Measurements from ENCODE around the gene CD109. TPM values are rescaled to one million over a fixed set of nuclear protein-coding genes. Genes with fewer than 3 reads are reported as not detected.
"Not testable (repeated sequence)": the region's sequence is repeated elsewhere in the genome, so short reads cannot be mapped to it uniquely, and the experiment has no call there.

CD109 gene
- polyA plus RNA-seq (ENCODE audit: insufficient read length) = 12.3 TPM

DNA sequence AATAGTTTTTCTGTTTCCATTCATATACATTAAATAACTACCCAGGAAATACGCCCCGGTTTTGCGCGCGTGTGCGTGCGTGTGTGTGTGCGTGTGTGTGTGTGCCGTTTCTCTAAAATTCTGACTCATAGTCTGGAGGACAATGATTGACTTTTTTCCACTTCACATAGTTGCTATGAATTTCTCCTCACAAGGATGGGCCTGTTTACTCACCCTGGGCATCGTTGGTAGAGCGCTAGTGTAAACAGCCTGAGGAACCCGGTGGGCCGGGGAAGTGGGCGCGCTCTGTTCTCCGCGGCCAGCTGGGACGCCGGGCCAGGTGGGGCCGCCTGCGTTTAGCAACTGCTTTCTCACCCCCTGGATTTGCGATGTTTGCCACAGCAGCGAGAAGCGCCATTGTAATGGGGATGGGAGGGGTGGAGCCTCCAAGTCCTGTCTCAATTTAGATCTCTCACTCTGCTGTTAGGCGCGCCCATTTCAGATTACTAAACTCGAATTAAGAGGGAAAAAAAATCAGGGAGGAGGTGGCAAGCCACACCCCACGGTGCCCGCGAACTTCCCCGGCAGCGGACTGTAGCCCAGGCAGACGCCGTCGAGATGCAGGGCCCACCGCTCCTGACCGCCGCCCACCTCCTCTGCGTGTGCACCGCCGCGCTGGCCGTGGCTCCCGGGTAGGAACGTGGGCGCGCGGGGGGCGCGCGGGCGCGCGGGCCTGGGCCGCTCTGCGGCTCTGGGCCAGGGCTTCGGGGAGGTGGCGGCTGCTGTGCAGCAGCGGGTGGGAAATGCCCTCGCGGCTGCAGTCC lies at the start of gene CD109:
Gene CD109 (plus strand): TSS at position 585 of the 803 bp plus-strand sequence. CDS start 13 bp downstream, at position 598.
- peak; percentile 85 for DNase-seq

DNA sequence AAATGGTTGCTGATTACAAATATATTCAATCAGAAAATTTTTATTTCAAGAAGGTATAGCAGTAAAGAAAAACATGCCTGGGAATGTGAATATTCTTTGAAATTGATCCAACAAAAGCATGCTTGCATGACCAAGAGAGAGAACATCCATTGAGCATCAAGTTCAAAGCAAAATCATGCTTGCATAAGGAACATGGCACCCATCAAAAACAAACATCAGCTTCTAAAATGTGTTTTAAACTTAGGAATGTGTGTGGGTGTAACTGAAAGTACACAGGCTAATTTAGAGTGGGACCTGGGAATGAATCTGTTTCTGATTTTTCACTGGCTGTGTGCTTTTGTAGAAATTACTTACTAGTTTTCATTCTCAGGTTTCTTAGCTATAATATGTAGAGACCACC lies 47.8 kb upstream of the CD109 start:
- no peak for DNase-seq

DNA sequence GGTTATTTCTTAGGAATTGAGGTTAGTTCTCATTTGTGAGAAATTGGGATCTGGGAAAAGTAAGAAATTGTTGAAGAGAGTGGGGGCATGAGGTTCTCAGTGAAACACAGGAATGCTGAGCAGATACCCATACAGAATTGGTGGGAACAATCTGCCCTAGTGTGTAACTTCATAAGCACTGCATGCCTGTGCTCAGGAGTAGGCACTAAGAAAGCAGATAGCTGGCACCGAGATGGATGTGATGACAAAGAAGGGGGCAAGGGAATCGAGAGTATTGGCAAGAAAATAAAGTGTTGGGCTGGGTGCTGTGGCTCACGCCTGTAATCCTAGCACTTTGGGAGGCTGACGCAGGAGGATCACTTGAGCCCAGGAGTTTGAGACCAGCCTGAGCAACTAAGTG lies 46.2 kb upstream of the CD109 start:
- DNase-seq = no peak

DNA sequence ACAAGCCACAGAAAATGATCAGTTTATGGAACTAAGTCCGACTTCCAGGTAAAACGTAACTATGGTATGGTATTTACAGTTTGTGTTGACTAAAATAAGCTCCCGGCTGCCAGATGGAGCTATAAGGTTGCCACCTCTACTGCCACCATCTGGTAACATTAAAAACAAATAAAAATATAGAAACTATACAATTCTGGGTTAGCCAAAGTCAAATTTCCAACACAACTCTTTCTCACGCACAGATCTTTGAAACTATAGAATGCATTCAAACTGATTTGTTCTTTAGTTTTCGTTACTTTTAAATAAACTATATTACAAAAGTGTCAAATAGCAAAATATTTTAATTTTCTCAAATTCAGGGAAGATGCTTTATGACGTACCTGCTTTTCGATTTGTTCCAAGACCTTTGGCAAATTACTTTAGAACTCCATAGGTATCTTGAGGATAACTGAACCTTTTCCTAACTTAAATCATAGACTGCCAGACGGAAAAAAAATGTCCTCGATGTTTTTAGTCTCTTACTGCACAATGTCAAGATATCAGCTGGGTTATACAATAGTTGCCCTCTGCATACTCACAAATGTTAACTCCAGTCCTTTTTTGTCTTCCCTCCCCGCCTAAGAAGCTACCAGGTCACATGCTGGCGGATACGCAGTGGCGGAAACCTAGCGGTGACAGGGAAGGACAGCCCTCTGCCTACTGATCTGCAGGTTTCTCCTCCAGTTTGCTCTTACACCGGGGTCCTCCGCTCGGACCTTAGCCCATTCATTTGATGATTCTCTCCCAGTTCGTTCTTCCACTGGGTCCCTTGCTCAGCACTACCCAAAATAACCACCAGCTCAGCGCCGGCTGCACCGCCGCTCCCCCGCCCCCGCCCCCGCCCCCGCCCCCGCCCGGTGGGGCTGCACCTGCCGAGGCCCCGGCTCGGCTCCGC lies 43.1 kb upstream of the CD109 start:
- peak; percentile 59 for DNase-seq

DNA sequence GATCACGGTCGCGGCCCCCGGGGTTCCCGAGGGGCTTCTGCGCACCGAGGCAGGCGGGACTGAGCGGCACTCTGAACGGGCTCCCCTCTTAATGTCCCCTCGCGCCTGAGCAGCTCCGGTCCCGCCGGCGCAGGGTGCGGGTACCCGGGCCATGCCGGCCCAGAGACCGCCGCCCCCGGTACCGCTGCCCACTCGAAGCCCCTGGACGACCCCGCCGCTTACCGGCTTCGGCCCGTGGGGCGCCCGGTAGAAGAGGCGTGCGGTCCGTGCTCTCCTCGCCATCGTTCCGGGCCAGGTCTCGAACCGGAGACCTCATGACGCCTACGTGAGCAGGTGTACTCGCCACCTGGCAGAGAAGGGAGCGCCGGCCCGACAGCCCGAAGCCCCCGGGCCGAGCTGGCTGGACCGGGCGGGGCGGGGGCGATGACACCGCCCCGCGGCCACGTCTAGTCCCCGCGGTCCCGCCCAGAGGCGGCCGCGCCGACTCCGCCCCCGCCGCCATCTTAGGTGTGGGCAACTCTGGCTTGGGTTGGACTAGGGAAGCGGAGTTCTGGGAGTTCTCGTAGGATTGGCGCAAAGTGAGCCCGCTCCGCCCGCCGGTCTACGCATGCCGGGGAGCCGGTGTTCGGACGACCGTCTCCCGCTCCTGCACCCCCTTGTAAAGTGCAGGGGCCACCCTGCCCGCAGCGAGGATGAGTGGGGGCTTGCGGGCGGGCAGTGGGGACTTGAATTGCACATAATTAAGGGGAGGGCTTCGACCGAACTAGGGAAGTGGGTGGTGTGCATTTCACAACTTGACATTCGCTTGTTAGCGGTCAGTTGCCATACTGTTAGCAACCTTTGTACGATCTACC lies 42.2 kb upstream of the CD109 start, which contains the start of gene SLC17A5:
Gene SLC17A5 (minus strand): TSS at position 422 of the 854 bp plus-strand sequence. CDS start 106 bp downstream, at position 316.
- peak; percentile 95 for DNase-seq

DNA sequence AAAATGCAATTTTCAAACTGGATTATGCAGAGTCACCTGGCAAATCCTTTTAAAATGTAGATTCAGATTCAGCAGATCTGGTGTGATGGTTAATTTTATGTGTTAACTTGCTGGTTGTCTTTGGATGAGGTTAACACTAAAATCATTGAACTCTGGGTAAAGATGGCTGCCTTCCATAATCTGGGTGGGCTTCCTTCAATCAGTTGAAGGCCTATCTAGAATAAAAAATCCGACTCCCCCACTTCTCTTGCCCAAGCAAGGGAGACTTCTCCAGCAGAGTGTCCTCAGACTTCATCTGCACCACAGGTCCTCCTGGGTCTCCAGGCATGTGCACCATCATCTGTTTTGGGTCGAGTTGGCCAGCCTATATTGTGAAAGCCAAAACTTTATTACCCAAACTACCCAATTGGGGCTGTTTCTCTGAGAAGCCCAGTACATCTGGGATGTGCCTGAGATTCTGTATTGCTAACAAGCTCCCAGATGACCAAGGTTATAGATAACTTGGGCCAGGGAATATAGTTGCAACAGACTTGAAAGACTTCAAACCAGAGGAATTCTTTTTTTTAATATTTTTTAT lies 40.6 kb upstream of the CD109 start:
- DNase-seq = no peak

DNA sequence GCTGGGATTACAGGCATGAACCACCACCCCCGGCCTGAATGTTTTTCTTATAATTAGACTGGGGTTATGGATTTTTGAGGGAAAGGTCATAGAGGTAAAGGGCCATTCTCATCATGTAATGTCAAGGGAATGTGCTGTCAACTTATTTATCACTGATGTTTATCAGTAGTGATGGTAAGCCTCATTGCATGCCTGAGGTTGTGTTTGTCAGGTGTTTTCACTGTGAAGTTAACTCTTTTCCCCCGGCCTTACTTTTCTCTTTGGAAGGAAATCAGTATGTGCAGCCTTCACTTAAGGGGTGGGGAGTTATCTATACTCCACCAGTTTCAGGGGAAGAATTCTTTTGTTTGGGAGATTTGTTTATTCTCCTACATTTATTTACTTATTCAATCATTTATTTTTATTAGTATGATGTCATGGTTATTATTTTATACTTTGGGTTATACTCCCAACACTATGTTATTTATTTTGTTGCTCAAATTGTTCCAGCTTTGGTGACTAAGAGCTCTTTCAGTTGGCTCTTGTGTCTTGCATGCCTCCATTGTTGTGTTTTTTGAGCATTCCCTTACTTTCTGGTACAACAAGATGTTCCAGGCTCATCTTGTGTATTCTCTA lies 39.4 kb upstream of the CD109 start:
- no peak for DNase-seq

DNA sequence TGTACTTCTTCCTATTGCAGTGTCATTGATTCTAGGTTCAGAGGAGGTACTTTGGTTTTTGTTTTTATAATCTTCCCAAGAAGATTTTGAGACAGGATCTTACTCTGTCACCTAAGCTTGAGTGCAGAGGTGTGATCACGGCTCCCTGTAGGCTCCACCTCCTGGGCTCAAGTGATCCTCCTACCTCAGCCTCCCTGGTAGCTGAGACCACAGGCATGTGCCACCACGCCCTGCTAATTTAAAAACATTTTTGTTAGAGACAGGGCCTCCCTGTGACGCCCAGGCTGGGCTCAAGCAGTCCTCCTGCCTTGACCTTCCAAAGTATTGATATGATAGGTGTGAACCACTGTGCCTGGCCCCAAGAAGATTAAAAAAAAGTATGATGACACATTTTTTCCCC lies 38.8 kb upstream of the CD109 start:
- no peak for DNase-seq

DNA sequence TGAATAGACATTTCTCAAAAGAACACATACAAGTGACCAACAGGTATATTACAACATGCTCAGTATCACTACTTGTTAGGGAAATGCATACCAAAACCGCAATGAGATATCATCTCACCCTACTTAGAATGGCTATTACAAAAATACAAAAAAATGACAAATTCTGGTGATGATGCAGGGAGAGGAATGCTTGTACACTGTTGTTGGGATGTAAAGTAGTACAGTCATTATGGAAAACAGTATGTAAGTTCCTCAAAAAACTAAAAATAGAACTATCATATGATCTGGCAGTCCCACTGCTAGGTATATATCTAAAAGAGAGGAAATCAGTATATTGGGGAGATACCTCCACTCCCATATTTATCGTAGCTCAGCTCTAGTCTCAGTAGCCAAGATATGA lies 31.3 kb upstream of the CD109 start:
- DNase-seq = no peak

DNA sequence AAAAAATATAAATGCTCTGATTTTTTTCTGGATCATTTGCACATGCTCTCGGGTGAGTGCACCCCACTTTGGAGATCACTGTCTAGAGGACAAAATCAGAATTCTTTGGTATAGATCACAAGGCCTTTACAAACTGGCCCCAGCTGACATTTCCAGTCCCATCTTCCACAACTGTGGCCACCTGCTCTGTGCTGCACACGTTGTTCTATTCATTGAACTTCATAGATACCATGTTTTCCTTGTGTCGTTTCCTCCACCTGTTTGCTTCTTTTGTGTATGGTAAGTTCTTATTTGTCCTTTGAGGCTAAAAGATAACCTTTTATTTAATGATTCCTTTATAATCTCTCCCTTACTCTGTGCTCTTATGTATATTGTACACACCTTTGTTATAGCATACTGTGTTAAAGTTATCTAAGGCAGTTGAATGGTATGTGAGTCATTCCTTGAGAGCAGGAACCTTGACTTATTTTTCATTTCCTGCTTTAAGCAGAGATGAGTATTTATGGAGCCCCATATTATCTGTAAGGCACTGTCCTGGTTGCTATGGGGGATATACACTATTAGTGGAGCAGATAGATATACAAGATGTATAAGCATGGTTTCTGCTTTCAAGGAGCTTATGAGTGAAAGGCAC lies 30.2 kb upstream of the CD109 start:
- DNase-seq = no peak

DNA sequence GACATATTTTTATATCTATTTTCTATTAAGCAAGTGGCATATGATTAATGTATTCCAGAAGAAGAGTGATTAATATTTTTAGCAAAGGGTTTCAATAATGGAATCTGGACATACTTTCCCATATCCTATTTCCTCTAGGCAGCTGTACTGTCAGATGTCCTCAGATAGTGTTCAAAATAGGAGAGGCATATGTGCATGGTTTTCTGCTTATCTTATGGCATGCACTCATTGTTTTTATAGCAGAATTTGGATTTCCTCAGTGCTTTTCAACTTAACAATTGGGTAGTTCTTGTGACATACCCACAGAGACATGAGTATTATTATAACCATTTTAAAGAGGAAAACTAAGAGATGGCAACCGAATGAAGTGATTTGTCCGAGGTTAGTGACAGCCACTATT lies 29.6 kb upstream of the CD109 start:
- no peak for DNase-seq

DNA sequence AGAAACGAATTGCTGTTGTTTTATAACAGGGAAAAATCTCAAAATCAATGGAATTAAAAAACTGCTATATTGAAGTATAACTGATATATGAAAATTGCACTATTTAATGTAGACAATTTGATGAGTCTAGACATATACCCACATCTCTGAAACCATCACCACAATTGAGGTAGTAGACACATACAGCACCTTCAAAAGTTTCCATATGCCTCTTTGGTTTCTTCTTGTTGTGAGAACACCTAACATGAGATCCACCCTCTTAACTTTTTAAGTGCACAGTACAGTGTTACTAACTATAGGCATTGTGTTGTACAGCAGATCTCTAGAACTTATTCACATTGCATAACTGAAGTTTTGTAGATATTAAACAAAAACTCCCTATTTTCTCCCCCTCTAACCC lies 28.2 kb upstream of the CD109 start:
- no peak for DNase-seq

DNA sequence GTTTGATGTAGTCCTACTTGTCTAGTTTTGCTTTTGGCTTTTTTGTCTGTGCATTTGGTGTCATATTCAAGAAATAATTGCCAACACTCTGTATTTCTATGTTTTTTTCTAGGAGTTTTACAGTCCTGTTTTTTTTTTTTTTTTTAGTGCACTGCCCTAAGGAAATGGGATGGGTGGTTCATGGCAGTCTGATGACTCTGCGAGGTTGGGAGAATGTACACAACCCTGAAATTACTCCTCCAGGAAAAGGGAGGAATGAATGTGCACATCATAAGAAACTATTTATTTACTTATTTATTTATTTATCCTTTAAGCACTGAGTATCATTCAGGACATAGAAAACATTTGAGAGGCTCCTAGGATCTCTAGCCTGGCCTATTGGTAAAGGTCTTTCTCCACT lies 27.0 kb upstream of the CD109 start:
- DNase-seq = no peak

DNA sequence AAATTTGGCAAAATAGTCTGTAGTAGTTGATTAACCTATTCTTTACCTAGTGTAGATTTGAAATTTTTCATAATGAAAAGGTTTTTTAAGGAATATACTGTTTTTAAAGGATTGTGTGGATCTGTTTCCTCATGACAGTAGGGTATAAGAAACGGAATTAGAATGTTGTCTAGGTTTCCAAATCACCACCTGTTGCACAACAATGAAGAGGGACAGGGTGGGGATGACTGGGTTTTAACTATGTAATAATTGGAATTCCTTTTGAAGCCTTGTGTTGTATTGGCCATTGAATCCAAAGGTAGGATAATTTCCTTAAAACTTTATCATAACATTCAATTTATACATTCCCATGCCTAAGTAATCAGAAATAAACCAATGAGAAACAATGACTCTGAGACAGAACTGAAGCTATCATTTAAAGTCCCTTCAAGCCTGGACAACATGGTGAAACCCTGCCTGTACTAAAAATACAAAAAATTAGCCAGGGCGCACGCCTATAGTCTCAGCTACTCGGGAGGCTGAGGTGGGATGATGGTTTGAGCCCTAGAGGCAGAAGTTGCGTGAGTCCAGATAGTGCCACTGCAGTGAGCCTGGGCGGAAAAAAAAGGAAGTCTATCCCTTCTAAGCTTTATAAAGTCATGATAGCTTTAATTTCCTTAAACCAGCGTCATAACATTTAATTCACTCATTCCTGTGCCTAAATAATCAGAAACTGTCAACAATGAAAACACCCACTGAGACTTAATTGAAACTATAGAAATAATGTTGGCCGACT lies 23.9 kb upstream of the CD109 start:
- no peak for DNase-seq

DNA sequence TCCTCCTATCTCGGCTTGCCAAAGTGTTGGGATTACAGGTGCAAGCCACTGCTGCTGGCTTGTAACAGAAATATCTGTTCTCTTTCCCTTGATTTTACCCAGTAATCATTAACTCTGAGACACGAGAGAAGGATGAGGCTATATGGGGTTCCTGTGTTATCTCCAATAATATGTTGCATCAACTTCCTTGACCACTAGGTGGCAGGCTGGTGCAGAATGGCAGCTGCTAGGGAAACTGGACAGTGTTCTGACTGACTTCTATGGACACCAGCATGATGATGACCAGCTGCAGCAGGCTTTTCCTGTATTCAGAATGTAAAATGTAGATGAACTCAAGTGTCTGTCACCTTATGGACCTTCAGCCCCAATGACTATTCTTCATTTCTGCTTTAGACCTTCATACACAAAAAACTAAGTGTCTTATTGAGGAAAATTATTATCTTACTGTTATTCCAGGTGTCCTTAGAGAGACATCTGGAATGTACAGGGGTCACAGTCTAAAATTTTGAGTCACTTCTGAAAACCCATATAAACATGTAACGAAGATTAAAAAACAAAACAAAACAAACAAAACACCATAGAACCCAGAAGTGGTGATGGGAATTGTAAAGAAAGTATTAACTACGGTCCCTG lies 20.4 kb upstream of the CD109 start:
- peak; percentile 79 for DNase-seq

DNA sequence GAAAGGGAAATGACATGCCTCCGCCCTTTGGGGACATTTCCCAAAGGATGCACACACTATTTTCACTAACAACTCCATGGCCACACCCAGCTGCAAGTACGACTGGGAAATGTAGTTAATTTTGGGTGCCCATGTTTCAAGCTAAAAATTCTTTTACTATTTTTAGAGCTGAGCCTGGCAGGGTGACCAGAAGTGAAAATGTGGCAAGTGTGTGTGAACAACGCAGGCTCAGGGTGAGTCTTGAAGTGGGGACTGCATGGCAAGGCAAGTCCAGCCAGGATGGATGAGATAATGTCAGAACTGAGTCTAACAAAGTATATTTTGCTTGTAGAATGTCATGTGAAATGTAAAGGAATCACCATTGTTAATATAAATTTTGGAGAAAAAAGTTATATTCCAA lies 17.0 kb upstream of the CD109 start:
- DNase-seq = no peak

DNA sequence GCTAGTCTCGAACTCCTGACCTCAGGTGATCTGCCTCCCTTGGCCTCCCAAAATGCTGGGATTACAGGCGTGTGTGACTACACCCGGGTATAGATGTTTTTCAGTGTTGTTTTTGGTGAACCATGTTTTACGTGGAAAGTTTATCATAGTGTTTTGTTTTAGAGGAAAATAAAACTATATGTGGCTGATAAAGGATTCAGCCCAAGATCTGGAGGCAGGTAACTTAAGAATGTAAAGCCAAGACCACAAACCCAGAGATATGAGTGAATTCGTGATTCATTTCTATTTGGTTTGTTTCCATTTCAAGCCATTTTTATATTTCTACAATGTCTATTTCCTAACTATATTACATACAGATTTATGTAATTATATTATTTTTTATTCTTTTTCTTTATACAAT lies 16.2 kb upstream of the CD109 start:
- DNase-seq = not testable (repeated sequence)

DNA sequence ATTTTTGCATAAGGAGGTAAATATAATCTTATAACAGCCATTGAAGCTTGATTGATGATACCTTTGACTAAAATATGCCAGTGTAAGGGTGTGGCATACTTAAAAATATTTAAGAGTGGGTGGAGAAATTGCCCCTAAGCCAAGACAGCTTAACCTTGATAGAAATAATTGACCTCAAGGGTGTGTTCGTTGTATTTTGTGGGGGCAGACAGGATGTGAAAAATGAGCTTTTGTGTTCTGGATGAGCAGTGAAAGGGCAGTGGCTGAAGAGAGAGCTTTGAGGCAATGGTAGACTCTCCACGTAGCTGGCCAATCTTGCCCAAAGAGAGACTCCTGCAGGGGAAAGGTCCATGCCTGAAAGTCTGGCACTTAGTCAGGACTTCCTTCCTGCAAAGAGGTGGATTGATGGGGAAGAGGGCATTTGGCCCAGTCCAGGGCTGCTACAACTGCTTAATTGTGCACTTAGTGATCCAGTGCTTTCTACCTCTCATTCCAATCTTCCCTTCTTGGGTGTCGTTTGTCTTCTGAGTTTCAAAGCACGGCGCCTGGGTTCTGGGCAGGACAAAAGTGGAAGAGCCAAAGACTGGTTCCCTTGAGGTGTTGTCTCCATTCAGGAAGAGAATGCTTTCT lies 15.6 kb upstream of the CD109 start:
- DNase-seq = no peak

DNA sequence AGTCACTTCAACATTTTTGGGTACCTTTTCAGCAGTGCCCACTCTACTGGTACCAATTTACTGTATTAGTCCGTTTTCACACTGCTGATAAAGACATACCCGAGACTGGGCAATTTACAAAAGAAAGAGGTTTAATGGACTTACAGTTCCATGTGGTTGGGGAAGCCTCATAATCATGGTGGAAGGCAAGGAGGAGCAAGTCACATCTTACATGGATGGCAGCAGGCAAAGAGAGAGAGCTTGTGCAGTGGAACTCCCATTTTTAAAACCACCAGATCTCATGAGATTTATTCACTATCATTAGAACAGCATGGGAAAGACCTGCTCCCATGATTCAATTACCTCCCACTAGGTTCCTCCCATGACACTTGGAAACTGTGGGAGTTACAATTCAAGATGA lies 12.4 kb upstream of the CD109 start:
- not testable (repeated sequence) for DNase-seq

All from hindlimb muscle (tissue), 1 donor.